Mucosa of stomach (tissue), 1 donor: ENCODE measurements around the gene COX7A2.
A peak's percentile ranks its signal among the peaks of the same experiment; 100 is the strongest.

Experiments
- H3K27me3 ChIP-seq: one replicate; pipeline ENCODE4 v1.7.0; 2013; ENCODE audit warnings: mild to moderate bottlenecking, low read length; ENCODE audit not compliant: control insufficient read depth, insufficient read depth
- H3K36me3 ChIP-seq: one replicate; pipeline ENCODE4 v1.7.0; 2013; ENCODE audit warnings: low read length; ENCODE audit not compliant: control insufficient read depth, insufficient read depth
- H3K4me1 ChIP-seq: one replicate; pipeline ENCODE4 v1.7.0; 2013; ENCODE audit warnings: mild to moderate bottlenecking, low read length; ENCODE audit not compliant: control insufficient read depth, insufficient read depth
- H3K4me3 ChIP-seq: one replicate; pipeline ENCODE4 v1.7.0; 2013; ENCODE audit warnings: low read length
- H3K9ac ChIP-seq: one replicate; pipeline ENCODE4 v1.7.0; 2013; ENCODE audit warnings: mild to moderate bottlenecking, low read length, moderate library complexity
- H3K9me3 ChIP-seq: one replicate; pipeline ENCODE4 v1.7.0; 2013; ENCODE audit warnings: mild to moderate bottlenecking, low read length, moderate library complexity; ENCODE audit not compliant: control insufficient read depth
- donor health status: Pancreatic carcinoma.

The COX7A2 gene

GRCh38 chr6:75211920-75212590 lies 31.5 kb downstream of the COX7A2 start:
- H3K9ac ChIP-seq = no peak overlapping the region
- no peaks in the 10 kb centered on the region for H3K9me3 ChIP-seq
- no peaks in the 10 kb centered on the region for H3K36me3 ChIP-seq
- peaks cover 12% of the 10 kb centered on the region for H3K4me1 ChIP-seq
- H3K4me3 ChIP-seq = no peak overlapping the region
- peaks cover 18% of the 10 kb centered on the region for H3K27me3 ChIP-seq

- Histone ChIP-seq H3K4me3 (no peak overlapping the region), H3K9ac (no peak overlapping the region), H3K4me1 (peaks cover 8% of the 10 kb centered on the region), H3K27me3 (peaks cover 28% of the 10 kb centered on the region), H3K36me3 (no peaks in the 10 kb centered on the region), H3K9me3 (no peaks in the 10 kb centered on the region)
Observed at GRCh38 chr6:75210885-75211739, 32.5 kb downstream of the COX7A2 start.

GRCh38 chr6:75209184-75209723 lies 34.3 kb downstream of the COX7A2 start:
- H3K9ac ChIP-seq = no peak overlapping the region

GRCh38 chr6:75208298-75209183 lies 35.1 kb downstream of the COX7A2 start:
- peaks cover 53% of the 10 kb centered on the region for H3K27me3 ChIP-seq
- no peak overlapping the region for H3K4me3 ChIP-seq
- no peaks in the 10 kb centered on the region for H3K36me3 ChIP-seq
- peak overlapping the region; percentile 30 for H3K9ac ChIP-seq
- H3K9me3 ChIP-seq = no peaks in the 10 kb centered on the region
- peaks cover 11% of the 10 kb centered on the region for H3K4me1 ChIP-seq

More at GRCh38 chr6:75209184-75209723, 34.3 kb downstream of the COX7A2 start:
- Histone ChIP-seq H3K36me3 (no peaks in the 10 kb centered on the region), H3K9me3 (no peaks in the 10 kb centered on the region), H3K4me1 (peaks cover 8% of the 10 kb centered on the region), H3K27me3 (peaks cover 46% of the 10 kb centered on the region), H3K4me3 (no peak overlapping the region)

- no peaks in the 10 kb centered on the region for H3K36me3 ChIP-seq
- peaks cover 11% of the 10 kb centered on the region for H3K4me1 ChIP-seq
- H3K9ac ChIP-seq = peak overlapping the region; percentile 50
- no peak overlapping the region for H3K4me3 ChIP-seq
- H3K9me3 ChIP-seq = no peaks in the 10 kb centered on the region
- H3K27me3 ChIP-seq = peaks cover 69% of the 10 kb centered on the region
Observed at GRCh38 chr6:75206576-75207342, 36.8 kb downstream of the COX7A2 start.

GRCh38 chr6:75205776-75206575 lies 37.6 kb downstream of the COX7A2 start, which contains the start of gene COL12A1:
Gene COL12A1 (minus strand): TSS chr6:75206053. CDS start chr6:75202792, 3,261 bp downstream.
- Histone ChIP-seq H3K9ac (peak within 1 kb of the TSS; percentile 69), H3K36me3 (no peaks in the 10 kb centered on the region), H3K4me1 (peaks cover 11% of the 10 kb centered on the region), H3K4me3 (peak within 1 kb of the TSS; percentile 52), H3K27me3 (peaks cover 73% of the 10 kb centered on the region), H3K9me3 (no peaks in the 10 kb centered on the region)

- no peaks in the 10 kb centered on the region for H3K36me3 ChIP-seq
- H3K27me3 ChIP-seq = peaks cover 73% of the 10 kb centered on the region
- peak overlapping the region; percentile 69 for H3K9ac ChIP-seq
- peaks cover 11% of the 10 kb centered on the region for H3K4me1 ChIP-seq
- no peaks in the 10 kb centered on the region for H3K9me3 ChIP-seq
- peak overlapping the region; percentile 52 for H3K4me3 ChIP-seq
Observed at GRCh38 chr6:75204959-75205775, 38.4 kb downstream of the COX7A2 start.

GRCh38 chr6:75204217-75204958 lies 39.2 kb downstream of the COX7A2 start:
- H3K4me1 ChIP-seq = peaks cover 11% of the 10 kb centered on the region
- H3K36me3 ChIP-seq = no peaks in the 10 kb centered on the region
- H3K9me3 ChIP-seq = no peaks in the 10 kb centered on the region
- peak overlapping the region; percentile 69 for H3K9ac ChIP-seq
- peaks cover 73% of the 10 kb centered on the region for H3K27me3 ChIP-seq
- H3K4me3 ChIP-seq = peak overlapping the region; percentile 52

GRCh38 chr6:75203721-75204120 lies 39.9 kb downstream of the COX7A2 start:
- peaks cover 11% of the 10 kb centered on the region for H3K4me1 ChIP-seq
- H3K9me3 ChIP-seq = no peaks in the 10 kb centered on the region
- H3K4me3 ChIP-seq = no peak overlapping the region
- H3K27me3 ChIP-seq = peaks cover 71% of the 10 kb centered on the region
- H3K36me3 ChIP-seq = no peaks in the 10 kb centered on the region
- peak overlapping the region; percentile 20 for H3K9ac ChIP-seq
